HG03354 (cell line): Measurements from ENCODE around the gene MBD3.

Source experiments
- ATAC-seq: cut with Tn5 transposase; IDR thresholded peaks from one replicate; pipeline ENCODE4 v1.9.1; 2021; ENCODE audit warnings: mild to moderate bottlenecking; ENCODE audit not compliant: unreplicated experiment, poor library complexity, severe bottlenecking

MBD3 gene

GRCh38 chr19:1526066-1526778, 66.4 kb downstream of the MBD3 start:
- ATAC-seq = no peak

GRCh38 chr19:1525343-1525742, 67.3 kb downstream of the MBD3 start:
- no peak for ATAC-seq

- ATAC-seq = no peak
Measured at GRCh38 chr19:1524972-1525325, 67.7 kb downstream of the MBD3 start.

GRCh38 chr19:1524287-1524971, 68.2 kb downstream of the MBD3 start:
- no peak for ATAC-seq
